ENCODE data around the gene ELAVL1. TPM values are rescaled to one million over a fixed set of nuclear protein-coding genes. Genes with fewer than 3 reads are reported as not detected.

Gene ELAVL1
- total and polyA plus RNA-seq, 9 of the 15 experiments (the other 6 are each of a cell fraction or from before 2014, with no cell fraction given), result 4.3 to 172 (median 69.2) TPM

DNA sequence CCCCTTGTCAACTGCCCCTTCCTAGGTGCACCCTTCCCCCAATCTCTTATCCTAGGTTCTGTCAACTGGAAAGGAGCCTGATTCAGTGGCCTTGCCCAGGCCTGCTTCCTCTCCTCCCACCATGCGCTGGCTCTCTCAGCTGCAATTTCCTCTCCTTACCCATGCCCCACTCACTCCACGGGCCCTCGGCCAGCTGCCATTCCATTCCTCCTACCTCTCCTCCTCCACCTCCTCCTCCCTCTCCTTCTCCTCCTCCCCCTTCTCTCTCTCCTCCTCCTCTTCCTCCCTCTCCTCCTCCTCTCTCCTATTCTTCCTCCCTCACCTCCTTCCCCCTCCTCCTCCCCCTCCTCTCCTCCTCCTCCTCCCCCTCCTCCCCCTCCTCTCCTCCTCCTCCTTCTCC is 52.4 kb downstream of the ELAVL1 start:
- POLR2A ChIA-PET, result interaction anchor here (0.9 to 4.1 kb wide), 2 partner anchors 9 to 49 kb away, joined by 3 to 26 read pairs; partner anchors contain the start of gene TIMM44
- FAIRE-seq (no peak), ATAC-seq (no peak)

DNA sequence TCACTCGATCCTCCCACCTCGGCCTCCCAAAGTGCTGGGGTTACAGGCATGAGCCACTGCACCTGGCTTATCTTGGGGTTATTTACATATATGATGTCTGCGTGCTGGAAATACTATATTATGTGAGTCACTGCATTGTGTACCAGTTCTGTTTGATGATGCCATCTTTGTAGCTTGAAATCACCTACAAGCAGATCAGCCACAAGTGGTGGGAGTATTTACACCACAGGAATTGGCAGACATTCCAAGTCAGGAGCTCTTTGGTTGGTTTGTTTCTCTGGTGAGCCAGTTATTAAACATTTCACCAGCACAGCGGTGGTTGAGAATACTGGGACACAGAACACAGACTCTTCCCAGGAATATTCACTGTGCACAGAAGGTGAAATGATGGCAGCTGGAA is 57.5 kb downstream of the ELAVL1 start:
- TF ChIP-seq, protein P1, sequence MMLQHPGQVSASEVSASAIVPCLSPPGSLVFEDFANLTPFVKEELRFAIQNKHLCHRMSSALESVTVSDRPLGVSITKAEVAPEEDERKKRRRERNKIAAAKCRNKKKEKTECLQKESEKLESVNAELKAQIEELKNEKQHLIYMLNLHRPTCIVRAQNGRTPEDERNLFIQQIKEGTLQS (IDR thresholded peaks at IDR 0.05), result 0 out of 2 replicates have a peak, but pooled peaks have one; percentile 18
- TF ChIP-seq, protein P1 (CRISPR knock-in tag; conservative IDR thresholded peaks at IDR 0.05), result no peak
- no peak for TF ChIP-seq ETV5 (CRISPR knock-in tag; IDR thresholded peaks at IDR 0.05; ENCODE audit: low read depth)
- H3K4me1 ChIP-seq (replicated peaks in 1 of 2; ENCODE audit: control insufficient read depth in 2 of 2, insufficient read depth in 2 of 2, low read length in 2 of 2), result peaks cover 7 to 22% of the 10 kb centered on the region in 2 experiments; a peak in 4 of 5 replicates
- H3K27me3 ChIP-seq (ENCODE audit: control insufficient read depth in 2 of 2, insufficient read depth in 2 of 2, low read length in 2 of 2), result no peaks in the 10 kb centered on the region
- H2AFZ ChIP-seq (ENCODE audit: low read depth, low read length), result no peak overlapping the region
- no peak overlapping the region for H3K27ac ChIP-seq (ENCODE audit: extremely low read depth, low read depth, low read length)
- H3K36me3 ChIP-seq (ENCODE audit: control insufficient read depth, insufficient read depth, low read length), result no peaks in the 10 kb centered on the region
- H3K4me2 ChIP-seq (ENCODE audit: insufficient read depth, low read length), result no peak overlapping the region
- H3K9me1 ChIP-seq (ENCODE audit: control insufficient read depth, insufficient read depth, low read length), result no peaks in the 10 kb centered on the region
- ATAC-seq, result no peak
- BruUV-seq (replicated peaks), result no TSS peak
- 59% methylated on average over 4 of the region's 4 CpGs for WGBS (ENCODE audit: insufficient coverage, low coverage, missing lambda C conversion rate)
- no peak for DNase-seq (ENCODE audit: extremely low read depth in 1 of 4, low spot score in 3 of 4)
- ChIA-PET CTCF (ENCODE audit: low intra/inter-chr PET ratio) (no interaction called here), POLR2A (interaction anchor here (1.0 kb wide), 1 partner anchor 25 kb away, joined by 3 read pairs; no protein-coding TSS in a partner anchor)
- H3K9ac ChIP-seq (ENCODE audit: insufficient read depth in 1 of 2, low read depth in 2 of 2, low read length in 2 of 2), result no peak overlapping the region
- in situ Hi-C loops (cut with MboI) (loop anchor here (5.0 kb wide), 1 partner anchor 304 kb away; no protein-coding TSS in a partner anchor), intact Hi-C loops (cut with micrococcal nuclease) (loop anchor here (10.0 kb wide), 1 partner anchor 117 kb away; no protein-coding TSS in a partner anchor)
- H3K9me3 ChIP-seq (replicated peaks; ENCODE audit: control insufficient read depth, insufficient read depth, low read depth, low read length), result no peaks in the 10 kb centered on the region
- no peak overlapping the region for H3K4me3 ChIP-seq
- H3K79me2 ChIP-seq (ENCODE audit: control insufficient read depth, insufficient read depth, low read length), result peaks cover 18% of the 10 kb centered on the region
- no peaks in the 10 kb centered on the region for H4K20me1 ChIP-seq (replicated peaks; ENCODE audit: control insufficient read depth, insufficient read depth, low read length)
- no peak for FAIRE-seq

More for the DNA sequence above, 52.4 kb downstream of the ELAVL1 start:
- 0 out of 4 replicates have a peak overlapping the region, but pooled peaks of 1 of the 2 experiments have one; percentile 10 for H3K9ac ChIP-seq (ENCODE audit: insufficient read depth in 1 of 2, low read depth in 2 of 2, low read length in 2 of 2)
- CTCF ChIA-PET (ENCODE audit: low intra/inter-chr PET ratio), result no interaction called here
- H3K27me3 ChIP-seq (ENCODE audit: control insufficient read depth in 2 of 2, insufficient read depth in 2 of 2, low read length in 2 of 2), result no peaks in the 10 kb centered on the region
- H4K20me1 ChIP-seq (replicated peaks; ENCODE audit: control insufficient read depth, insufficient read depth, low read length), result no peaks in the 10 kb centered on the region
- TF ChIP-seq EGR1 (conservative IDR thresholded peaks at IDR 0.05) (0 out of 2 replicates have a peak, but pooled peaks have one; percentile 19), POLR2B (IDR thresholded peaks at IDR 0.05; ENCODE audit: low read depth, partially characterized antibody) (peak; percentile 17), ZNF263 (CRISPR knock-in tag; IDR thresholded peaks at IDR 0.05; ENCODE audit: borderline replicate concordance) (peak; percentile 93), SMARCB1 (IDR thresholded peaks at IDR 0.05; ENCODE audit: insufficient read length, low read depth) (no peak)
- peaks cover 7 to 23% of the 10 kb centered on the region in 2 experiments; a peak in 4 of 5 replicates for H3K4me1 ChIP-seq (replicated peaks in 1 of 2; ENCODE audit: control insufficient read depth in 2 of 2, insufficient read depth in 2 of 2, low read length in 2 of 2)
- H3K9me1 ChIP-seq (ENCODE audit: control insufficient read depth, insufficient read depth, low read length), result no peaks in the 10 kb centered on the region
- H3K4me2 ChIP-seq (ENCODE audit: insufficient read depth, low read length), result no peak overlapping the region
- intact Hi-C loops (cut with micrococcal nuclease) (no loop called here), in situ Hi-C loops (cut with MboI) (no loop called here)
- H3K27ac ChIP-seq (ENCODE audit: extremely low read depth, low read depth, low read length), result no peak overlapping the region
- H3K9me3 ChIP-seq (replicated peaks; ENCODE audit: control insufficient read depth, insufficient read depth, low read depth, low read length), result no peaks in the 10 kb centered on the region
- H3K79me2 ChIP-seq (ENCODE audit: control insufficient read depth, insufficient read depth, low read length), result no peaks in the 10 kb centered on the region
- H3K4me3 ChIP-seq, result no peak overlapping the region
- BruUV-seq (replicated peaks), result no TSS peak
- no peak overlapping the region for H2AFZ ChIP-seq (ENCODE audit: low read depth, low read length)
- no peak for DNase-seq (ENCODE audit: extremely low read depth in 1 of 4, low spot score in 3 of 4)
- H3K36me3 ChIP-seq (ENCODE audit: control insufficient read depth, insufficient read depth, low read length), result peaks cover 9% of the 10 kb centered on the region; the same call in 1 of the 3 replicates
- WGBS (ENCODE audit: insufficient coverage, low coverage, missing lambda C conversion rate), result 8% methylated on average over 2 of the region's 3 CpGs
